CD14-positive monocyte (primary cell): ENCODE measurements around the gene ZNF415. TPM values are rescaled to one million over a fixed set of nuclear protein-coding genes. Genes with fewer than 3 reads are reported as not detected.

ENCODE experiments used
- DNase-seq, 3 donors: peaks; one replicate each; pipeline ENCODE4 v3.0.0-alpha.2; 2011 to 2022
- H2AFZ ChIP-seq: 2 replicates; pipeline ENCODE4 v1.6.0; 2012; ENCODE audit warnings: mild to moderate bottlenecking, low read depth, low read length, inconsistent platforms; ENCODE audit not compliant: insufficient read depth, poor library complexity, severe bottlenecking
- H3K27ac ChIP-seq, 2 donors: 1 replicate in 1 of 2; 2 replicates in 1 of 2; pipeline ENCODE4 v1.5.1; 2012 to 2013; ENCODE audit warnings: low read length in 2 of 2, control low read depth in 1 of 2, inconsistent platforms in 1 of 2, low read depth in 1 of 2, mild to moderate bottlenecking in 1 of 2
- H3K27me3 ChIP-seq, 2 donors: one replicate each; pipeline versions ENCODE4 v1.6.0 to v1.6.1; 2011 to 2013; ENCODE audit warnings: low read length in 2 of 2; ENCODE audit not compliant: control insufficient read depth in 2 of 2, insufficient read depth in 2 of 2
- H3K36me3 ChIP-seq, 2 donors: replicated peaks in 1 of 2; 1 replicate in 1 of 2; 2 replicates in 1 of 2; pipeline versions ENCODE4 v1.5.1 to v1.6.1; 2012 to 2013; ENCODE audit warnings: low read length in 2 of 2, control low read depth in 1 of 2, inconsistent platforms in 1 of 2, mild to moderate bottlenecking in 1 of 2; ENCODE audit not compliant: insufficient read depth in 2 of 2, control insufficient read depth in 1 of 2
- H3K4me1 ChIP-seq, 2 donors: 1 replicate in 1 of 2; 2 replicates in 1 of 2; pipeline versions ENCODE4 v1.5.1 to v1.6.1; 2012 to 2013; ENCODE audit warnings: low read length in 2 of 2, control low read depth in 1 of 2, inconsistent platforms in 1 of 2, mild to moderate bottlenecking in 1 of 2, moderate library complexity in 1 of 2; ENCODE audit not compliant: insufficient read depth in 2 of 2, control insufficient read depth in 1 of 2
- H3K4me2 ChIP-seq: replicated peaks from 2 replicates; pipeline ENCODE3; 2012; ENCODE audit warnings: low read length, moderate library complexity, mild to moderate bottlenecking; ENCODE audit not compliant: poor library complexity, severe bottlenecking; ENCODE audit errors: extremely low read depth
- H3K4me3 ChIP-seq, 3 experiments: fragments of 200-600 bp in 1 of 3; sonication (generic) in 1 of 3; replicated peaks in 1 of 3; 1 replicate in 2 of 3; 2 replicates in 1 of 3; pipeline ENCODE4 v1.5.1; 2011 to 2013; ENCODE audit warnings: low read length in 3 of 3, mild to moderate bottlenecking in 3 of 3, control low read depth in 2 of 3, low read depth in 2 of 3, inconsistent platforms in 1 of 3, moderate library complexity in 1 of 3
- H3K79me2 ChIP-seq: 2 replicates; pipeline ENCODE4 v1.6.0; 2012; ENCODE audit warnings: mild to moderate bottlenecking, control low read depth, inconsistent platforms, low read length, moderate library complexity; ENCODE audit not compliant: insufficient read depth
- H3K9ac ChIP-seq: 2 replicates; pipeline ENCODE4 v1.6.0; 2017; ENCODE audit warnings: low read length, mild to moderate bottlenecking; ENCODE audit not compliant: insufficient read depth, poor library complexity, severe bottlenecking
- H3K9me3 ChIP-seq, 2 donors: replicated peaks in 1 of 2; 1 replicate in 1 of 2; 2 replicates in 1 of 2; pipeline versions ENCODE4 v1.5.1 to v1.6.1; 2012 to 2013; ENCODE audit warnings: low read length in 2 of 2, control low read depth in 1 of 2; ENCODE audit not compliant: control insufficient read depth in 1 of 2, insufficient read depth in 1 of 2
- H4K20me1 ChIP-seq: 2 replicates; pipeline ENCODE4 v1.6.0; 2012; ENCODE audit warnings: mild to moderate bottlenecking, low read length, control low read depth, moderate library complexity; ENCODE audit not compliant: insufficient read depth
- H3K27ac Mint-ChIP-seq, 7 donors: one replicate each; pipeline ENCODE4 v1.8.0; 2020; ENCODE audit warnings: mild to moderate bottlenecking in 7 of 7, mixed read lengths in 7 of 7, moderate library complexity in 6 of 7, inconsistent platforms in 2 of 7
- H3K27me3 Mint-ChIP-seq, 3 donors: one replicate each; pipeline ENCODE4 v1.8.0; 2021 to 2022; ENCODE audit warnings: low read depth in 3 of 3, mild to moderate bottlenecking in 3 of 3, mixed read lengths in 3 of 3, moderate library complexity in 3 of 3, inconsistent platforms in 1 of 3
- H3K36me3 Mint-ChIP-seq, 2 donors: one replicate each; pipeline ENCODE4 v1.8.0; 2020; ENCODE audit warnings: mixed read lengths in 2 of 2, inconsistent platforms in 1 of 2, mild to moderate bottlenecking in 1 of 2
- H3K4me1 Mint-ChIP-seq: one replicate; pipeline ENCODE4 v1.8.0; 2020; ENCODE audit warnings: mild to moderate bottlenecking, mixed read lengths
- H3K4me3 Mint-ChIP-seq, 2 donors: one replicate each; pipeline ENCODE4 v1.8.0; 2020; ENCODE audit warnings: mild to moderate bottlenecking in 2 of 2, mixed read lengths in 2 of 2, moderate library complexity in 1 of 2
- H3K9me3 Mint-ChIP-seq, 7 donors: one replicate each; pipeline ENCODE4 v1.8.0; 2020 to 2022; ENCODE audit warnings: mixed read lengths in 7 of 7, mild to moderate bottlenecking in 6 of 7, moderate library complexity in 6 of 7, inconsistent platforms in 2 of 7
- CTCF ChIP-seq: fragments of 200-600 bp; IDR thresholded peaks from one replicate; pipeline ENCODE4 v1.8.0; 2022; ENCODE audit warnings: antibody characterized with exemption, mild to moderate bottlenecking
- WGBS: methylation state at CpG from one replicate; pipeline ENCODE4 v1.1.5; 2013; ENCODE audit warnings: missing lambda C conversion rate; ENCODE audit not compliant: insufficient coverage; 5-methylcytosine and 5-hydroxymethylcytosine counted together
- intact Hi-C, 2 donors: fragments of 100-400 bp; cut with micrococcal nuclease; formaldehyde crosslinking; loops; one replicate each; pipeline versions ENCODE4 v1.15.0 to v1.15.1; 2023
- polyA plus RNA-seq, 3 donors: library from polyadenylated mRNA; depleted of rRNA in 1 of 3; unstranded in 2 of 3; stranded (reverse) in 1 of 3; fragments of 300-500 nt in 2 of 3; fragments of >200 nt in 1 of 3; fragmentation: Illumina TruSeq in 2 of 3; gene quantifications; 1 replicate in 2 of 3; 2 replicates in 1 of 3; pipeline ENCODE4 v1.2.3, GENCODE V29; 2012 to 2021

ZNF415 gene
- polyA plus RNA-seq, 3 donors = 0.11 to 0.17 TPM; not detected in 1

DNA sequence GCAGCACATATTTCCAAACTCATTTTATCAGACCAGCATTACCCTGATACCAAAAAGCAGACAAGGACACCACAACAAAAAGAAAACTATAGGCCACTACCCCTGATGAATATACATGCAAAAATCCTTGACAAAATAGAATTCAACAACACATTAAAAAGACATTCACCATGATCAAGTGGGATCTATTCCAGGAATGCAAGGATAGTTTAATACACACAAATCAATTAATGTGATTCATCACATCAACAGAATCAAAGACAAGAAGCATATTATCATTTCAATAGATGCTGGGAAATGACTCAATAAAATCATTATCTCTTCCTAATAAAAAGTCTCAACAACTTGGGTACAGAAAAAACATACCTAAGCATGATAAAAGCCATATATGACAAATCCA lies 14.9 kb upstream of the ZNF415 start:
- no peaks in the 10 kb centered on the region for H3K79me2 ChIP-seq
- H3K4me1 ChIP-seq = no peaks in the 10 kb centered on the region
- no peak overlapping the region for H3K27ac Mint-ChIP-seq
- no peak overlapping the region for H3K4me3 Mint-ChIP-seq
- no peaks in the 10 kb centered on the region for H4K20me1 ChIP-seq
- no peaks in the 10 kb centered on the region for H3K27me3 ChIP-seq
- H2AFZ ChIP-seq = no peak overlapping the region
- intact Hi-C loops = no loop called here
- H3K36me3 ChIP-seq = peaks cover 6 to 89% of the 10 kb centered on the region in 2 donors
- H3K4me1 Mint-ChIP-seq = no peaks in the 10 kb centered on the region
- peaks cover 70 to 91% of the 10 kb centered on the region in 2 donors for H3K9me3 ChIP-seq
- no peak overlapping the region for H3K4me2 ChIP-seq
- peaks cover 68 to 85% of the 10 kb centered on the region in 2 donors for H3K36me3 Mint-ChIP-seq
- H3K9ac ChIP-seq = no peak overlapping the region
- H3K27ac ChIP-seq = no peak overlapping the region
- DNase-seq = no peak
- no peaks in the 10 kb centered on the region for H3K27me3 Mint-ChIP-seq
- peaks cover 54 to 91% (median 88%) of the 10 kb centered on the region in 7 donors for H3K9me3 Mint-ChIP-seq
- no peak overlapping the region for H3K4me3 ChIP-seq
- TF ChIP-seq CTCF = no peak

DNA sequence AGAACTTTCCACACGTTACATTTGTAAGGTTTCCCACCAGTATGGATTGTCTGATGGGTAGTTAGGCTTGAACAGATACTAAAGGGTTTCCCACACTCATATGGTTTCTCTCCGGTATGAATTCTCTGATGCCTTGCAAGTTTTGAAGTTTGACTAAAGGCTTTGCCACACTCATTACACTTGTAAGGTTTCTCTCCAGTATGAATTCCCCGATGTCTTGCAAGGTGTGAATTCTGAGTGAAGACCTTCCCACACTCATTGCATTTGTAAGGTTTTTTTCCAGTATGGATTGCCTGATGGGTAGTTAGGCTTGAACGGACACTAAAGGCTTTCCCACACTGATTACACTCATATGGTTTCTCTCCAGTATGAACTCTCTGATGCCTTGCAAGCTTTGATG lies 7.6 kb upstream of the ZNF415 start:
- Histone ChIP-seq H3K4me3 (peak overlapping the region in 1 of 3 experiments; percentile 35), H3K4me2 (no peak overlapping the region), H3K4me1 (no peaks in the 10 kb centered on the region), H3K27ac (no peak overlapping the region), H4K20me1 (no peaks in the 10 kb centered on the region), H2AFZ (no peak overlapping the region), H3K36me3 (peaks cover 2 to 46% of the 10 kb centered on the region in 2 donors), H3K9me3 (peaks cover 46 to 90% of the 10 kb centered on the region in 2 donors), H3K79me2 (no peaks in the 10 kb centered on the region), H3K9ac (no peak overlapping the region), H3K27me3 (no peaks in the 10 kb centered on the region)
- no peak overlapping the region for H3K27ac Mint-ChIP-seq
- intact Hi-C loops = no loop called here
- TF ChIP-seq CTCF = no peak
- DNase-seq = no peak
- no peak overlapping the region for H3K4me3 Mint-ChIP-seq
- H3K4me1 Mint-ChIP-seq = no peaks in the 10 kb centered on the region
- peaks cover 27 to 29% of the 10 kb centered on the region in 2 donors for H3K36me3 Mint-ChIP-seq
- peaks cover 39 to 92% (median 82%) of the 10 kb centered on the region in 7 donors for H3K9me3 Mint-ChIP-seq
- H3K27me3 Mint-ChIP-seq = no peaks in the 10 kb centered on the region
- WGBS = no CpG with 5 or more reads among the region's 4 CpGs
